SU-DHL-6 (cell line): ENCODE data around the gene SPINT3.

Experiments used
- EZH2phosphoT487 ChIP-seq: fragments of 200-600 bp; sonication (generic), shearing (Covaris generic); conservative IDR thresholded peaks from 2 replicates; pipeline ENCODE4 v1.6.1; 2018; ENCODE audit warnings: mild to moderate bottlenecking, antibody characterized with exemption, low read length, moderate library complexity, mixed read lengths
- TF ChIP-seq, protein P1 (sequence below): fragments of 200-600 bp; sonication (generic); IDR thresholded peaks from one replicate; pipeline ENCODE4 v1.5.1; 2017; ENCODE audit warnings: antibody characterized with exemption, mild to moderate bottlenecking, low read length, moderate library complexity; ENCODE audit not compliant: insufficient read depth, poor library complexity, severe bottlenecking

DNA sequence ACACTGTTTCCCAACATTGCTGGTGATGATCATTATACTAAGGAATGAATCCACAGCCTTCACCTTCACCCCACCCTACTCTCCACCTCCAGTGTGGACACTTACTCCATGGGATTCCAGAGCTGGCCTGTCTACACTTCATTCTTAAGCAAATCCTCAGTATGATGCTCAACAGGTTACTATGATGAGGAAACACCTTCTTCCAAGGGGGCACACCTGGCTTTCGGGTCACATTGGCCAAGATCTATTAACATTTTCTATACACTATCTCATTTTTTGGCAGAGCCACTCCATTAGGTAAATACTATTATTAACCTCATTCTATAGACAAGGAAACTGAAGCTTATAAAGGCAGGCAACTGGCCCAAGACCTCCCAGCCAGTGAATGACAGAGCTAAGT is 39.8 kb upstream of the SPINT3 start:
- TF ChIP-seq, protein P1, sequence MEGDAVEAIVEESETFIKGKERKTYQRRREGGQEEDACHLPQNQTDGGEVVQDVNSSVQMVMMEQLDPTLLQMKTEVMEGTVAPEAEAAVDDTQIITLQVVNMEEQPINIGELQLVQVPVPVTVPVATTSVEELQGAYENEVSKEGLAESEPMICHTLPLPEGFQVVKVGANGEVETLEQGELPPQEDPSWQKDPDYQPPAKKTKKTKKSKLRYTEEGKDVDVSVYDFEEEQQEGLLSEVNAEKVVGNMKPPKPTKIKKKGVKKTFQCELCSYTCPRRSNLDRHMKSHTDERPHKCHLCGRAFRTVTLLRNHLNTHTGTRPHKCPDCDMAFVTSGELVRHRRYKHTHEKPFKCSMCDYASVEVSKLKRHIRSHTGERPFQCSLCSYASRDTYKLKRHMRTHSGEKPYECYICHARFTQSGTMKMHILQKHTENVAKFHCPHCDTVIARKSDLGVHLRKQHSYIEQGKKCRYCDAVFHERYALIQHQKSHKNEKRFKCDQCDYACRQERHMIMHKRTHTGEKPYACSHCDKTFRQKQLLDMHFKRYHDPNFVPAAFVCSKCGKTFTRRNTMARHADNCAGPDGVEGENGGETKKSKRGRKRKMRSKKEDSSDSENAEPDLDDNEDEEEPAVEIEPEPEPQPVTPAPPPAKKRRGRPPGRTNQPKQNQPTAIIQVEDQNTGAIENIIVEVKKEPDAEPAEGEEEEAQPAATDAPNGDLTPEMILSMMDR, result no peak
- TF ChIP-seq EZH2phosphoT487, result no peak
